NOMO-1 treated with DMSO at 0.1 percent for 48 hours (cell line): ENCODE results near the gene UBAP1L.
"Not testable (repeated sequence)": the region's sequence is repeated elsewhere in the genome, so short reads cannot be mapped to it uniquely, and the experiment has no call there.

Source experiments
- DNase-seq: peaks from one replicate; lab custom pipeline; 2025; ENCODE audit not compliant: unreplicated experiment; lab: John Stamatoyannopoulos, UW

The UBAP1L gene

DNA sequence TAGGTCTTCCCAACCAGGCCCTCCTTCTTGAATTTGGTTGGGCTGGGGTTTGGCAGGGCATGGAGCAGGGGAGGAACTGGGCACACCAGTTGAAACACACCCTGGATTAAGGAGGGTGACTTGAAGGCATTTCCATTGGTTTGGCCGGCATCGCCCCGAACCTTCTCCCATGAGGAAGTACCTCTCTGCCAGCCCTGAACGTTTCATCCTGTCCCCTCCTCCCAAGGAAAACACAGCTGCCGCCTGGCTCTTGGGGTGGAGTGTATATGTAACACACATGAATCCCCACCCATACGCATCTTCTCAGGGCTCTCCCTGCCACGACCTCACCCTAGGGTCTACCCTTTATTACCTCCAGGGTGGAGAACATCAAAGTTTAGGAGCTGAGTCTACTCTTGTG, 14.6 kb downstream of the UBAP1L start:
- no peak for DNase-seq

GRCh38 chr15:65099801-65100200, 15.2 kb downstream of the UBAP1L start:
- not testable (repeated sequence) for DNase-seq

DNA sequence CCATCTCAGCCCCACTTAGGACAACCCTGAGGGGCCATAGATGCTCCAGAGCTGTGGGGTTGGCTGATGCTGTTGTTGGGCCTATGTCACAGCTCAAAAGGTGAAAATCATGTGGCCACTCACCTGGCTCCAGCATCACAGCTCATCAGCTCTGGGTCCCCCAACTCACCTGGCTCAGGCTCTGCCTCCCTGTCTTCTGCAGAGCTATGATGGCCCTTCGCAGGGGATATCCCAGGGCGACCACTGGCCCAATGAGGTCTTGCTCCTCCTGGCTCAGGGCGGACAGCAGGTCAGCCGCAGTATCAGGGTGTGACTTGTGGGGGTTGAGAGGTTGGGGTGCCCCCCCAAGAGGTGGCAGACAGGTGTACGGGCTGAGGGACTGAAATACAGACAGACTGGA, 15.7 kb downstream of the UBAP1L start:
- no peak for DNase-seq

DNA sequence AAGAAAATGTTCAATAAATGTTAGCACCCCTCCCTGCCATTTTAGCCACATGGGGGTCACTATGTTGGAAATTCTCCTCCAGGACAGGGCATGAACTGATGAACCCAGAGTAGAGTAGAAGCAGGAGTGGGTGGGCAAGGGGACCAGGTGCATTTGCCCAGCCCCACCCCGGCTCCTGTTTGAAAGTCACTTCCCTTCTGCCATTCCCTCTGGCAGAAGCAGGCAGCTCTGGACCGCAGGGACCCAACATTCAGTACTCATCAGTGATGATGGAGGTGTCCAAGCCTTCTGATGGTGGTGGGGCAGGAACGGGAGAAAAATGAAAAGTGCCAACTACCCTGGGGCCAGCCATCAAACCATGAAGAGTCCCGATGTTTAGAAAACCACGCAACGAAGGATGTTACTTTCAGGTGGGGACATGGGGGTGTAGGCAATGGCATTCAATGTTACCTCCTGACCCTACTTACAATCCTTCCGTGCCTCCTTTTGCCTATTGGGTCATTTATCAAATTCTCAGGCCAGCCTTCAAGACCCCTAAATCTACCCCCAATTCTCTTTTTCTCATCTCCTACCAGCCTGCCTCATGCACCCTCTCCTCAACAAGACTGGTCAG, 17.2 kb downstream of the UBAP1L start:
- no peak for DNase-seq

- no peak for DNase-seq
Observed at GRCh38 chr15:65096481-65097385, 18.3 kb downstream of the UBAP1L start.

DNA sequence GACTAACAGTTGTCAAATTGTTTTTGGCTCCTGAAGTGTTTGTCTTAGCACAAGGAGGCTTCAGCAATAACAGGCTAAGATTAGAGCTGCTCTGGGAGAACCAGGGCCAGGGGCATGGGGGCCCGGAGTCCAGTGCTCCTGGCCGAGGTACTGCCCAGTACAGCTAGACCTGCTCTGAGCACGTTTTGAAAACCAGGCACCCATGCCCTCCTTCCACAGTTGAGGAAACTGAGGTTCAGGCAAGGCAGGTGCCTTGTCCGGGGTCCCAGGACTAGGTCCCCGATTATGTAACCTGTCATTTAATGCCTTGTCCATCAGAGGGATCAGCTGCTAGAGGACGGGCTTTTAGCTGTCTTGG, 19.3 kb downstream of the UBAP1L start:
- DNase-seq, result no peak

DNA sequence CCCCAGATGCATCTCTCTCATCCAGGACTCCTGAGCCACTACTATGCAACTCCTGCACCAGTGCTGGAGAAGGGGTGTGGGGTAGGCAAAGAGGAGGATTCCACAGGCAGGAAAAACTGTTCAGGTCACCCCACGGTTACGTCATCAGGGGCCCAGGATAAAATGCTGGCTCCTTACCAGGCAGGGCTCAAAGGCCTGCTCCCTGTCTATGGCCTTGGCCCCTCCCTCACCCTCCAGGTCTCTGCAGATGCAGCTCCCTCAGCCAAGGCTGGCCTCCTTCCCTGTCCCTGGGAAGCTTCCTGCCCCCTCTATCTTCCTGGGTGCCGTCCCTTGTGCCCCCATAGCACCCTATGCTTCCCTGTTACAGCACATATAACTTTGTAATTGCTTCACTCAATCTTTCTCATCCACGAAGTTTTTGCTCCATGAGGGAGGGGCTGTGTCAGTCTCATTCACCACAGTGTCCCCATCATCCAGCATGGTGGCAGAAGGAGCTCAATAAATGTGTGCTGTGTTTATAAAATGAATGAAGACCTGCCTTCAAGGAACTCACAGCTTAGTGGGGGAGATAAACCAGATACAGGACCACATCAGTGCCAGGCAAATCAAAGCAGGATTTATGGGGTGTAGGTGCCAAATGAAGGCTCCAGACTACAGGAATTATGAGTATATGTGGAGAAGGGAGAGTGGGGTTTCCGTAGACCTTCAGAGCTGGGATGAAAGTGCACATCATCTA, 19.8 kb downstream of the UBAP1L start:
- no peak for DNase-seq

GRCh38 chr15:65094294-65094995, 20.6 kb downstream of the UBAP1L start:
- DNase-seq, result no peak

GRCh38 chr15:65093793-65094170, 21.2 kb downstream of the UBAP1L start:
- not testable (repeated sequence) for DNase-seq

GRCh38 chr15:65092911-65093792, 21.8 kb downstream of the UBAP1L start:
- no peak for DNase-seq

DNA sequence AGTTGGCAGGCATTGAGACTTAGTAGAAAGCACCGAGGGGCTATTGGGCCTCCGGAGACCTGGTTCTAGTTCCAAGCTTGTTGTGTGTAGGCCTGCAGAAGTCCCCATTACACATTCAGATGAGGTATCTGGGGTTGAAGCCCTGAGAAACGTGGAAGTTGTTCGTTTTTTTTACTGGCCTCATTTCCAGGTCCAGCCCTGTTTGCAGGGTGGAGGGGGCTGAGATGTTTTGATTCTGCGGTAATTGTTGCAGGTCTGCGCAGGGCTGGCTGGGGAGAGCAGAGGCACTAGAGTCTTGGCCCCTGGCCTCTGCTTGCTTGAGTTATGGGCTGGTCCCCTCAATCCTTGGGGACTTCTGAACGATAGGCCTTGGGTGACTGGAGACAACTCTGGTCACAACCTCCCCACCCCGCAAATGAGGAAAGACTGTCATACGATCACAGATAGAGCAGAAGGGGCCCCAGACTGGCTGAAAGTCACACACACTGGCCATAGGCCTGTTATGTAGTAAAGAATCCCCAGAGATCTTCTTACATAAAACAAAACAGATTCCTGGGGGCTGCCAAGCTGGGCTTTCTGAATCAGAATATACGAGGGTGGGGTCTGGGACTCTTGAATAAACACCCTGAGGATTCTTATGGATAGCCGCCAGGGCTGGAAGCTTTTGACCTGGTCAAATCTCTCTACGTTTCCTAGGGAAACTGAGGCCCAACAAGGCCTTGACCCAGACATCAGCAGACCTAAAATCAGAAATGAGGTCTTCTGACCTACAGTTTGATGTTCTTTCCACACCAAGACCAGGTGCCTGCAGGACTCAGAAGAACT, 22.8 kb downstream of the UBAP1L start:
- DNase-seq, result no peak

- DNase-seq, result no peak
Observed at GRCh38 chr15:65089206-65089824, 25.7 kb downstream of the UBAP1L start.

GRCh38 chr15:65088643-65089021, 26.4 kb downstream of the UBAP1L start:
- DNase-seq, result no peak

DNA sequence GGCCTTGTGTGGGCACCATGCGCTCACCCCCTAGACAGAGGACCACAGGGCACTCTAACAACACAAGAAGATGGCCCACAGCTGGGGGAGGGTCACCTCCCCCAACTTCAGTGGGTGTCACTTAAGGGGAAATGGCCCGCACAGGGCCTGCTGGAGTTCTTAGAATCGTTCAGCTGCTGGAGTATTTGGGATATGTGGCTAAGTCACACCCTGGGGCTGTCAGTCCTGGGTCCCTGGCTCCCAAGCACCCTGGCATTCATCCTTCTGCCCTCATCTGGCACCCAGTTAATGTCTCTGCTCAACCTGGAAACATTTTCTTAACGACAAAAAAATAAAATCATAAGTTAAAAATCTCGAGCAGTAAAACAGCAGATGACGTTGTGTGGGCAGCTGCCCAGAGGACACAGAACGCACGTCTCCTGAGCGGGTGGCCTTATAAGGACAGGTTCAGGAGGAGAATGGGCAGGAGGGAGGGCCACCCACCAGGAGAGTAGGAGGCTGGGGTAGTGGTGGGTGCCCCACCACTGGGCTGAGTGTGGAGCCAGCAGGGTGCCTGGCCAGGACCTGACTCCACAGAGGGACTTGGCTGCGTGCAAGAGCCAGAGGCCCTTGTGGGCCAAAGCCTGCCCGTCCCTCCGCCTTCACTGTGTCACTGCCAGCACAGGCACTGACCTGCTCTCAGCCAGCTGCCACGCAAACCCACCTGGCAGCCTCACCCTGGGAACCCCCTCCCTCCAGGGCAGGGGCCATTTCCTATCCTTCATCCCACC, 26.9 kb downstream of the UBAP1L start:
- no peak for DNase-seq

- no peak for DNase-seq
Observed at GRCh38 chr15:65087411-65087810, 27.6 kb downstream of the UBAP1L start.

- no peak for DNase-seq
Observed at GRCh38 chr15:65086680-65087111, 28.3 kb downstream of the UBAP1L start.

DNA sequence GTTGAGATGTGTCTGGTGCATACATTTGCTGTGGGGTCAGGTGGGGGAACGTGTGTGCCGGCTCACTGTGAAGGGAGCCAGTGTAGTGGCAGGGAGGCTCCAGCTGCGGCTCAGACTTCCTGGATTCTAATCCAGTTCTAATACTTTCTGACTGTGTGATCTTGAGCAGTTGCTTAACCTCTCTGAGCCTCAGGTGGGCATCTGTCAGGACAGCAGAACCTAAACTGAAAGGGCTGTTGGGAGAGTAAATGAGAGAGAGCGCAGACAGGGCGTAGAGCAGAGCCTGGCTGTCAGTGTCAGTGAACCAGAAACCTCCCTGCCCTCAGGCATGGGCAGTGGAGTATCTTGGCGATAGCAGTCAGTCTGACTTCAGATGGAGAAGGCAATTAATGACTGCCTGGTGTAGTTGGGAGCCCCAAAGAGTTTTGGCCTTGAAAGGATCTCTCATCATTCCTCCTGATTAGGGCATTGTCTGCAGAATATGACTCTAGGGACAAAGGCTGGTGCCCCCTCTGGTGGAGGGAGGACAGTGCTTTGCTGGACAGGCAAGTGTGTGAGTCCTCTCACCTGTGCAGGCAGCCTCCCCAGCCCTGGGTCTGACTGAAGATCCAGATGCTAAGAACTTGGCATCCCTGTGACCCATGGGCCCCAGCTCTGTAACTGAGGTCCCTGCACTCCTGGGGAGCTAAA, 28.9 kb downstream of the UBAP1L start:
- DNase-seq, result peak; percentile 9
